ELF-1 (cell line): ENCODE measurements around the gene HSDL2.

ENCODE experiments used
- DNase-seq: peaks from one replicate; pipeline ENCODE4 v3.0.0-alpha.2; 2016; ENCODE audit warnings: low read depth, low spot score

The HSDL2 gene

GRCh38 chr9:112396872-112397271, 17.0 kb downstream of the HSDL2 start:
- no peak for DNase-seq

- peak; percentile 8 for DNase-seq
Observed at GRCh38 chr9:112401175-112401815, 21.4 kb downstream of the HSDL2 start.

GRCh38 chr9:112403614-112404201, 23.8 kb downstream of the HSDL2 start:
- DNase-seq = no peak

- DNase-seq = no peak
Observed at GRCh38 chr9:112404508-112404932, 24.6 kb downstream of the HSDL2 start.

GRCh38 chr9:112408275-112408674, 28.4 kb downstream of the HSDL2 start:
- no peak for DNase-seq

- DNase-seq = no peak
Observed at GRCh38 chr9:112408819-112409218, 28.9 kb downstream of the HSDL2 start.

GRCh38 chr9:112409758-112410157, 29.9 kb downstream of the HSDL2 start:
- DNase-seq = no peak

GRCh38 chr9:112411626-112412027, 31.7 kb downstream of the HSDL2 start:
- no peak for DNase-seq

- DNase-seq = peak; percentile 14
Observed at GRCh38 chr9:112413728-112414127, 33.8 kb downstream of the HSDL2 start.

GRCh38 chr9:112420208-112420607, 40.3 kb downstream of the HSDL2 start:
- DNase-seq = no peak

GRCh38 chr9:112421771-112422222, 41.9 kb downstream of the HSDL2 start:
- DNase-seq = no peak

- DNase-seq = no peak
Observed at GRCh38 chr9:112422417-112423148, 42.7 kb downstream of the HSDL2 start.

GRCh38 chr9:112430006-112430522, 50.2 kb downstream of the HSDL2 start:
- DNase-seq = no peak

- no peak for DNase-seq
Observed at GRCh38 chr9:112433499-112434392, 53.8 kb downstream of the HSDL2 start.

GRCh38 chr9:112434487-112434886, 54.6 kb downstream of the HSDL2 start:
- DNase-seq = no peak

GRCh38 chr9:112437406-112437805, 57.5 kb downstream of the HSDL2 start:
- DNase-seq = no peak

- DNase-seq = no peak
Observed at GRCh38 chr9:112439171-112439570, 59.3 kb downstream of the HSDL2 start.

GRCh38 chr9:112439825-112440224, 59.9 kb downstream of the HSDL2 start:
- DNase-seq = no peak

GRCh38 chr9:112443200-112443599, 63.3 kb downstream of the HSDL2 start:
- no peak for DNase-seq

GRCh38 chr9:112443636-112444035, 63.7 kb downstream of the HSDL2 start:
- no peak for DNase-seq

- no peak for DNase-seq
Observed at GRCh38 chr9:112445196-112445595, 65.3 kb downstream of the HSDL2 start.

GRCh38 chr9:112446080-112446479, 66.2 kb downstream of the HSDL2 start:
- no peak for DNase-seq
